Measurements from ENCODE around the gene SKAP2. TPM values are rescaled to one million over a fixed set of nuclear protein-coding genes. Genes with fewer than 3 reads are reported as not detected.

Gene SKAP2
- polyA plus RNA-seq, 4 donors, result 7.6 to 44.2 (median 14.4) TPM

GRCh38 chr7:26670290-26670689, 194.1 kb downstream of the SKAP2 start:
- H3K4me3 ChIP-seq (ENCODE audit: low read depth in 1 of 3, low read length in 3 of 3), result no peak overlapping the region
- DNase-seq (peak in 1 of 2 donors; percentile 6), FAIRE-seq (no peak)
- no peaks in the 10 kb centered on the region for H3K9me3 ChIP-seq (ENCODE audit: control insufficient read depth in 2 of 2, insufficient read depth in 1 of 2, low read depth in 1 of 2, low read length in 1 of 2)
- H3K27ac ChIP-seq (ENCODE audit: low read depth in 1 of 3, low read length in 2 of 3), result no peak overlapping the region
- no peaks in the 10 kb centered on the region for H3K36me3 ChIP-seq (ENCODE audit: control insufficient read depth in 3 of 3, insufficient read depth in 2 of 3, low read depth in 1 of 3, low read length in 3 of 3)
- no peaks in the 10 kb centered on the region for H3K4me1 ChIP-seq (ENCODE audit: control insufficient read depth in 3 of 3, insufficient read depth in 2 of 3, low read depth in 1 of 3, low read length in 2 of 3)
- H3K27me3 ChIP-seq (ENCODE audit: control insufficient read depth in 3 of 3, insufficient read depth in 3 of 3, low read length in 3 of 3), result peaks cover 0 to 2% (median 0%) of the 10 kb centered on the region in 3 donors
- 8 to 34% (median 16%) methylated on average over 2 of the region's 2 CpGs for WGBS, 3 donors

GRCh38 chr7:26668821-26669220, 195.6 kb downstream of the SKAP2 start:
- Histone ChIP-seq H3K4me1 (ENCODE audit: control insufficient read depth in 3 of 3, insufficient read depth in 2 of 3, low read depth in 1 of 3, low read length in 2 of 3) (no peaks in the 10 kb centered on the region), H3K36me3 (ENCODE audit: control insufficient read depth in 3 of 3, insufficient read depth in 2 of 3, low read depth in 1 of 3, low read length in 3 of 3) (no peaks in the 10 kb centered on the region), H3K27ac (ENCODE audit: low read depth in 1 of 3, low read length in 2 of 3) (no peak overlapping the region), H3K9me3 (ENCODE audit: control insufficient read depth in 2 of 2, insufficient read depth in 1 of 2, low read depth in 1 of 2, low read length in 1 of 2) (no peaks in the 10 kb centered on the region), H3K4me3 (ENCODE audit: low read depth in 1 of 3, low read length in 3 of 3) (no peak overlapping the region), H3K27me3 (ENCODE audit: control insufficient read depth in 3 of 3, insufficient read depth in 3 of 3, low read length in 3 of 3) (no peaks in the 10 kb centered on the region)
- no peak for FAIRE-seq
- no peak for DNase-seq
- 94 to 98% (median 96%) methylated on average over 4 of the region's 4 CpGs for whole genome bisulfite sequencing, 3 donors

- DNase-seq, result peak; percentile 81 to 90
- Histone ChIP-seq H3K27me3 (ENCODE audit: control insufficient read depth in 3 of 3, insufficient read depth in 3 of 3, low read length in 3 of 3) (no peaks in the 10 kb centered on the region), H3K4me3 (ENCODE audit: low read depth in 1 of 3, low read length in 3 of 3) (no peak overlapping the region), H3K4me1 (ENCODE audit: control insufficient read depth in 3 of 3, insufficient read depth in 2 of 3, low read depth in 1 of 3, low read length in 2 of 3) (no peaks in the 10 kb centered on the region), H3K9me3 (ENCODE audit: control insufficient read depth in 2 of 2, insufficient read depth in 1 of 2, low read depth in 1 of 2, low read length in 1 of 2) (no peaks in the 10 kb centered on the region), H3K27ac (ENCODE audit: low read depth in 1 of 3, low read length in 2 of 3) (no peak overlapping the region), H3K36me3 (ENCODE audit: control insufficient read depth in 3 of 3, insufficient read depth in 2 of 3, low read depth in 1 of 3, low read length in 3 of 3) (no peaks in the 10 kb centered on the region)
- 6 to 10% (median 8%) methylated on average over 5 of the region's 5 CpGs for WGBS, 3 donors
- peak; percentile 49 for FAIRE-seq
Measured at GRCh38 chr7:26667514-26668133, 196.8 kb downstream of the SKAP2 start.

- DNase-seq (peak; percentile 42 to 67), FAIRE-seq (no peak)
- no peaks in the 10 kb centered on the region for H3K27me3 ChIP-seq (ENCODE audit: control insufficient read depth in 3 of 3, insufficient read depth in 3 of 3, low read length in 3 of 3)
- no peaks in the 10 kb centered on the region for H3K4me1 ChIP-seq (ENCODE audit: control insufficient read depth in 3 of 3, insufficient read depth in 2 of 3, low read depth in 1 of 3, low read length in 2 of 3)
- WGBS, 3 donors, result 22 to 36% (median 34%) methylated on average over 5 of the region's 5 CpGs
- H3K4me3 ChIP-seq (ENCODE audit: low read depth in 1 of 3, low read length in 3 of 3), result no peak overlapping the region
- H3K9me3 ChIP-seq (ENCODE audit: control insufficient read depth in 2 of 2, insufficient read depth in 1 of 2, low read depth in 1 of 2, low read length in 1 of 2), result no peaks in the 10 kb centered on the region
- no peaks in the 10 kb centered on the region for H3K36me3 ChIP-seq (ENCODE audit: control insufficient read depth in 3 of 3, insufficient read depth in 2 of 3, low read depth in 1 of 3, low read length in 3 of 3)
- no peak overlapping the region for H3K27ac ChIP-seq (ENCODE audit: low read depth in 1 of 3, low read length in 2 of 3)
Measured at GRCh38 chr7:26664735-26665416, 199.5 kb downstream of the SKAP2 start.

- 65 to 96% (median 87%) methylated on average over 1 of the region's 1 CpG for WGBS, 3 donors
Measured at GRCh38 chr7:26664274-26664673, 200.1 kb downstream of the SKAP2 start.

GRCh38 chr7:26663874-26664273, 200.5 kb downstream of the SKAP2 start:
- H3K9me3 ChIP-seq (ENCODE audit: control insufficient read depth in 2 of 2, insufficient read depth in 1 of 2, low read depth in 1 of 2, low read length in 1 of 2), result no peaks in the 10 kb centered on the region
- no peak overlapping the region for H3K27ac ChIP-seq (ENCODE audit: low read depth in 1 of 3, low read length in 2 of 3)
- 91 to 95% (median 91%) methylated on average over 4 of the region's 4 CpGs for WGBS, 3 donors
- H3K4me1 ChIP-seq (ENCODE audit: control insufficient read depth in 3 of 3, insufficient read depth in 2 of 3, low read depth in 1 of 3, low read length in 2 of 3), result no peaks in the 10 kb centered on the region
- FAIRE-seq, result no peak
- DNase-seq, result no peak
- no peak overlapping the region for H3K4me3 ChIP-seq (ENCODE audit: low read depth in 1 of 3, low read length in 3 of 3)
- H3K36me3 ChIP-seq (ENCODE audit: control insufficient read depth in 3 of 3, insufficient read depth in 2 of 3, low read depth in 1 of 3, low read length in 3 of 3), result no peaks in the 10 kb centered on the region
- H3K27me3 ChIP-seq (ENCODE audit: control insufficient read depth in 3 of 3, insufficient read depth in 3 of 3, low read length in 3 of 3), result no peaks in the 10 kb centered on the region

More at GRCh38 chr7:26664274-26664673, 200.1 kb downstream of the SKAP2 start:
- Histone ChIP-seq H3K27me3 (ENCODE audit: control insufficient read depth in 3 of 3, insufficient read depth in 3 of 3, low read length in 3 of 3) (no peaks in the 10 kb centered on the region), H3K9me3 (ENCODE audit: control insufficient read depth in 2 of 2, insufficient read depth in 1 of 2, low read depth in 1 of 2, low read length in 1 of 2) (no peaks in the 10 kb centered on the region), H3K4me3 (ENCODE audit: low read depth in 1 of 3, low read length in 3 of 3) (no peak overlapping the region), H3K4me1 (ENCODE audit: control insufficient read depth in 3 of 3, insufficient read depth in 2 of 3, low read depth in 1 of 3, low read length in 2 of 3) (no peaks in the 10 kb centered on the region), H3K36me3 (ENCODE audit: control insufficient read depth in 3 of 3, insufficient read depth in 2 of 3, low read depth in 1 of 3, low read length in 3 of 3) (no peaks in the 10 kb centered on the region), H3K27ac (ENCODE audit: low read depth in 1 of 3, low read length in 2 of 3) (no peak overlapping the region)
- DNase-seq (no peak), FAIRE-seq (no peak)

GRCh38 chr7:26662646-26663045, 201.7 kb downstream of the SKAP2 start:
- FAIRE-seq (no peak), DNase-seq (no peak)
- no peaks in the 10 kb centered on the region for H3K27me3 ChIP-seq (ENCODE audit: control insufficient read depth in 3 of 3, insufficient read depth in 3 of 3, low read length in 3 of 3)
- no peaks in the 10 kb centered on the region for H3K9me3 ChIP-seq (ENCODE audit: control insufficient read depth in 2 of 2, insufficient read depth in 1 of 2, low read depth in 1 of 2, low read length in 1 of 2)
- WGBS, 3 donors, result 87 to 96% (median 94%) methylated on average over 6 of the region's 6 CpGs
- H3K4me1 ChIP-seq (ENCODE audit: control insufficient read depth in 3 of 3, insufficient read depth in 2 of 3, low read depth in 1 of 3, low read length in 2 of 3), result no peaks in the 10 kb centered on the region
- H3K4me3 ChIP-seq (ENCODE audit: low read depth in 1 of 3, low read length in 3 of 3), result no peak overlapping the region
- no peaks in the 10 kb centered on the region for H3K36me3 ChIP-seq (ENCODE audit: control insufficient read depth in 3 of 3, insufficient read depth in 2 of 3, low read depth in 1 of 3, low read length in 3 of 3)
- H3K27ac ChIP-seq (ENCODE audit: low read depth in 1 of 3, low read length in 2 of 3), result no peak overlapping the region

GRCh38 chr7:26659121-26659520, 205.3 kb downstream of the SKAP2 start:
- FAIRE-seq (no peak), DNase-seq (no peak)
- no peaks in the 10 kb centered on the region for H3K4me1 ChIP-seq (ENCODE audit: control insufficient read depth in 3 of 3, insufficient read depth in 2 of 3, low read depth in 1 of 3, low read length in 2 of 3)
- H3K9me3 ChIP-seq (ENCODE audit: control insufficient read depth in 2 of 2, insufficient read depth in 1 of 2, low read depth in 1 of 2, low read length in 1 of 2), result no peaks in the 10 kb centered on the region
- WGBS, 3 donors, result 76 to 82% (median 77%) methylated on average over 3 of the region's 3 CpGs
- no peak overlapping the region for H3K27ac ChIP-seq (ENCODE audit: low read depth in 1 of 3, low read length in 2 of 3)
- no peaks in the 10 kb centered on the region for H3K27me3 ChIP-seq (ENCODE audit: control insufficient read depth in 3 of 3, insufficient read depth in 3 of 3, low read length in 3 of 3)
- H3K36me3 ChIP-seq (ENCODE audit: control insufficient read depth in 3 of 3, insufficient read depth in 2 of 3, low read depth in 1 of 3, low read length in 3 of 3), result no peaks in the 10 kb centered on the region
- no peak overlapping the region for H3K4me3 ChIP-seq (ENCODE audit: low read depth in 1 of 3, low read length in 3 of 3)

Data from small intestine (tissue), 7 donors.